Astrocyte (in vitro differentiated cells and primary cell): ENCODE measurements around the gene WIPI1. TPM values are rescaled to one million over a fixed set of nuclear protein-coding genes. Genes with fewer than 3 reads are reported as not detected.

Experiments
- DNase-seq: peaks from one replicate; pipeline ENCODE4 v3.0.0-alpha.2; 2010; ENCODE audit warnings: low read depth
- FAIRE-seq: peaks from 2 replicates; lab custom pipeline; 2011; peaks lifted over from hg19 to GRCh38; lab: Jason Lieb, UNC
- H2AFZ ChIP-seq: 2 replicates; pipeline ENCODE4 v1.6.0; 2012; ENCODE audit warnings: low read depth, low read length, inconsistent platforms
- H3K27ac ChIP-seq: 2 replicates; pipeline ENCODE4 v1.5.1; 2011; ENCODE audit warnings: low read depth, low read length, inconsistent platforms
- H3K27me3 ChIP-seq: 2 replicates; pipeline ENCODE4 v1.6.0; 2011; ENCODE audit warnings: low read length, inconsistent platforms; ENCODE audit not compliant: insufficient read depth
- H3K36me3 ChIP-seq: 2 replicates; pipeline ENCODE4 v1.5.1; 2011; ENCODE audit warnings: low read length, inconsistent platforms; ENCODE audit not compliant: insufficient read depth
- H3K4me1 ChIP-seq: 2 replicates; pipeline ENCODE4 v1.5.1; 2011; ENCODE audit warnings: low read length, inconsistent platforms; ENCODE audit not compliant: insufficient read depth
- H3K4me2 ChIP-seq: 2 replicates; pipeline ENCODE4 v1.6.0; 2012; ENCODE audit warnings: low read length, inconsistent platforms
- H3K4me3 ChIP-seq: 2 replicates; pipeline ENCODE4 v1.5.1; 2011; ENCODE audit warnings: low read depth, mild to moderate bottlenecking, low read length, inconsistent platforms; ENCODE audit not compliant: insufficient read depth
- H3K79me2 ChIP-seq: 2 replicates; pipeline ENCODE4 v1.6.0; 2012; ENCODE audit warnings: mild to moderate bottlenecking, low read length, inconsistent platforms; ENCODE audit not compliant: insufficient read depth
- H3K9ac ChIP-seq: 2 replicates; pipeline ENCODE4 v1.6.0; 2012; ENCODE audit warnings: mild to moderate bottlenecking, low read length, inconsistent platforms
- H3K9me3 ChIP-seq: 2 replicates; pipeline ENCODE4 v1.5.1; 2012; ENCODE audit warnings: low read depth, mild to moderate bottlenecking, low read length, inconsistent platforms; ENCODE audit not compliant: insufficient read depth
- H4K20me1 ChIP-seq: 2 replicates; pipeline ENCODE4 v1.6.0; 2012; ENCODE audit warnings: low read length, inconsistent platforms; ENCODE audit not compliant: insufficient read depth
- H3K27ac Mint-ChIP-seq: one replicate; pipeline ENCODE4 v1.8.0; 2021; ENCODE audit warnings: mild to moderate bottlenecking, mixed read lengths; ENCODE audit not compliant: unreplicated experiment
- H3K27me3 Mint-ChIP-seq: one replicate; pipeline ENCODE4 v1.8.0; 2021; ENCODE audit warnings: low read depth, mixed read lengths; ENCODE audit not compliant: unreplicated experiment
- H3K36me3 Mint-ChIP-seq: one replicate; pipeline ENCODE4 v1.8.0; 2021; ENCODE audit warnings: low read depth, mixed read lengths; ENCODE audit not compliant: unreplicated experiment
- H3K4me1 Mint-ChIP-seq: one replicate; pipeline ENCODE4 v1.8.0; 2021; ENCODE audit warnings: low read depth, mixed read lengths; ENCODE audit not compliant: unreplicated experiment
- H3K4me3 Mint-ChIP-seq: one replicate; pipeline ENCODE4 v1.8.0; 2021; ENCODE audit warnings: mild to moderate bottlenecking, moderate library complexity, mixed read lengths; ENCODE audit not compliant: unreplicated experiment
- H3K9me3 Mint-ChIP-seq: one replicate; pipeline ENCODE4 v1.8.0; 2021; ENCODE audit warnings: mild to moderate bottlenecking, mixed read lengths; ENCODE audit not compliant: unreplicated experiment
- CTCF ChIP-seq: IDR thresholded peaks from 2 replicates; pipeline ENCODE4 v1.5.1; 2011; ENCODE audit warnings: low read depth, mild to moderate bottlenecking, inconsistent platforms, low read length, moderate library complexity; ENCODE audit not compliant: insufficient read depth
- EZH2 ChIP-seq: IDR thresholded peaks from 2 replicates; pipeline ENCODE4 v1.6.1; 2012; ENCODE audit warnings: mild to moderate bottlenecking, low read length, inconsistent platforms; ENCODE audit not compliant: insufficient read depth
- total RNA-seq: library from RNA; stranded (reverse); gene quantifications from 2 replicates; pipeline ENCODE4 v1.2.1, GENCODE V29; 2021

Gene WIPI1
- total RNA-seq, 1 donor from 2014 or later = 83.5 TPM

- peaks cover 51% of the 10 kb centered on the region for H3K36me3 ChIP-seq
- H4K20me1 ChIP-seq = peaks cover 6% of the 10 kb centered on the region
- H3K27me3 ChIP-seq = no peaks in the 10 kb centered on the region
- H3K4me1 ChIP-seq = no peaks in the 10 kb centered on the region
- H3K4me3 Mint-ChIP-seq = no peak overlapping the region
- H3K27ac ChIP-seq = no peak overlapping the region
- no peaks in the 10 kb centered on the region for H3K27me3 Mint-ChIP-seq
- no peak overlapping the region for H2AFZ ChIP-seq
- FAIRE-seq (no peak), DNase-seq (no peak)
- TF ChIP-seq EZH2 = no peak
- H3K9me3 ChIP-seq = no peaks in the 10 kb centered on the region
- no peak overlapping the region for H3K9ac ChIP-seq
- no peak overlapping the region for H3K27ac Mint-ChIP-seq
- peaks cover 36% of the 10 kb centered on the region for H3K36me3 Mint-ChIP-seq
- H3K4me2 ChIP-seq = no peak overlapping the region
- no peaks in the 10 kb centered on the region for H3K79me2 ChIP-seq
- H3K9me3 Mint-ChIP-seq = no peaks in the 10 kb centered on the region
- no peaks in the 10 kb centered on the region for H3K4me1 Mint-ChIP-seq
- H3K4me3 ChIP-seq = no peak overlapping the region
Measured at GRCh38 chr17:68428498-68429172, 28.7 kb downstream of the WIPI1 start.

- Histone ChIP-seq H3K4me3 (no peak overlapping the region), H3K4me2 (no peak overlapping the region), H4K20me1 (peaks cover 9% of the 10 kb centered on the region), H3K9ac (no peak overlapping the region), H3K27ac (no peak overlapping the region), H3K36me3 (peaks cover 46% of the 10 kb centered on the region), H3K27me3 (no peaks in the 10 kb centered on the region), H3K4me1 (no peaks in the 10 kb centered on the region), H2AFZ (no peak overlapping the region), H3K9me3 (no peaks in the 10 kb centered on the region), H3K79me2 (no peaks in the 10 kb centered on the region)
- no peaks in the 10 kb centered on the region for H3K9me3 Mint-ChIP-seq
- no peak overlapping the region for H3K4me3 Mint-ChIP-seq
- H3K36me3 Mint-ChIP-seq = peaks cover 42% of the 10 kb centered on the region
- no peaks in the 10 kb centered on the region for H3K27me3 Mint-ChIP-seq
- TF ChIP-seq CTCF (no peak), EZH2 (no peak)
- no peaks in the 10 kb centered on the region for H3K4me1 Mint-ChIP-seq
- H3K27ac Mint-ChIP-seq = peak overlapping the region; percentile 18
- DNase-seq (no peak), FAIRE-seq (no peak)
Measured at GRCh38 chr17:68427575-68427974, 29.7 kb downstream of the WIPI1 start.

DNA sequence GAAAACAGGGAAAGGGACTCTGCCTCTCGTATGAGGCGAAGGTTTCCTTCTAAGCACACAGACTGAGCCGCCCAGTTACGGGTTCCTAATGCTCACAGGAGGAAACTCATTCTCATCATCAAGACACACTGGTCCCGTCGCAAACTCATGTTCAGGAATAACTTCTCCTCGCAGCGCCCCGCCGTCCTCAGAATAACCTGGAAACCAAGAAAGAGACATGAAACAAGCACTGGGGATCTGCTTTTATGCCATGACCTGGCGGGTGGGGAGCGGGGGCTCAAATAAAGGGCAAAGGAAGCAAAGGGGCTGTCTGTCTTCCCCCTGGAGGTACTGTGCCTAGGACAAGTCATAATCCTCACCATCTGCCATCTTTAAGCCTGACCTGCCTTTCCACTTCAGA, 31.3 kb downstream of the WIPI1 start:
- H3K27me3 ChIP-seq = no peaks in the 10 kb centered on the region
- H3K4me1 Mint-ChIP-seq = no peaks in the 10 kb centered on the region
- H3K27ac ChIP-seq = no peak overlapping the region
- TF ChIP-seq CTCF (no peak), EZH2 (no peak)
- FAIRE-seq (no peak), DNase-seq (no peak)
- no peak overlapping the region for H3K27ac Mint-ChIP-seq
- H3K9ac ChIP-seq = no peak overlapping the region
- H4K20me1 ChIP-seq = peaks cover 9% of the 10 kb centered on the region
- H3K79me2 ChIP-seq = no peaks in the 10 kb centered on the region
- H3K9me3 ChIP-seq = no peaks in the 10 kb centered on the region
- H2AFZ ChIP-seq = no peak overlapping the region
- H3K36me3 ChIP-seq = peaks cover 34% of the 10 kb centered on the region
- peaks cover 39% of the 10 kb centered on the region for H3K36me3 Mint-ChIP-seq
- H3K27me3 Mint-ChIP-seq = no peaks in the 10 kb centered on the region
- peaks cover under 1% of the 10 kb centered on the region for H3K9me3 Mint-ChIP-seq
- no peak overlapping the region for H3K4me2 ChIP-seq
- no peak overlapping the region for H3K4me3 ChIP-seq
- no peak overlapping the region for H3K4me3 Mint-ChIP-seq
- H3K4me1 ChIP-seq = no peaks in the 10 kb centered on the region
